ENCODE results near the gene PRDX6. TPM values are rescaled to one million over a fixed set of nuclear protein-coding genes. Genes with fewer than 3 reads are reported as not detected.

Gene PRDX6
- polyA plus RNA-seq (2011; rRNA removed) (885 and 1,282 TPM in 2 replicates), polyA minus RNA-seq (2011; rRNA and poly(A)+ RNA removed) (887 and 1,459 TPM in 2 replicates)

- no peak for DNase-seq (ENCODE audit: low read depth)
- H3K27me3 ChIP-seq (ENCODE audit: control insufficient read depth, insufficient read depth, low read length): no peaks in the 10 kb centered on the region
- peaks cover 8% of the 10 kb centered on the region for H3K36me3 ChIP-seq (ENCODE audit: control insufficient read depth, insufficient read depth, low read length)
- ChIA-PET CTCF (interaction anchor here (0.6 to 2.4 kb wide), 6 partner anchors 46 to 537 kb away, joined by 3 to 12 read pairs (median 4); no protein-coding TSS in a partner anchor), POLR2A (interaction anchor here (0.5 to 0.7 kb wide), 2 partner anchors 38 to 367 kb away, joined by 3 read pairs; no protein-coding TSS in a partner anchor)
- no peak for TF ChIP-seq CTCF (IDR thresholded peaks at IDR 0.05; ENCODE audit: insufficient read depth, low read depth, low read length)
- peak within 1 kb of the TSS; percentile 82 for H3K4me3 ChIP-seq (ENCODE audit: low read depth, low read length)
Observed at GRCh38 chr1:173477286-173478093, at the start of gene PRDX6. TSS of gene PRDX6 (plus strand) at chr1:173477335. CDS start at chr1:173477398, 63 bp downstream.

GRCh38 chr1:173429471-173430402 lies 47.4 kb upstream of the PRDX6 start:
- POLR2A ChIA-PET: interaction anchor here (0.6 kb wide), 1 partner anchor 73 kb away, joined by 3 read pairs; no protein-coding TSS in a partner anchor
- no peak overlapping the region for H3K4me3 ChIP-seq (ENCODE audit: low read depth, low read length)
- TF ChIP-seq CTCF (IDR thresholded peaks at IDR 0.05; ENCODE audit: insufficient read depth, low read depth, low read length): peak; percentile 69
- H3K36me3 ChIP-seq (ENCODE audit: control insufficient read depth, insufficient read depth, low read length): no peaks in the 10 kb centered on the region
- CTCF ChIA-PET: interaction anchor here (0.6 to 3.4 kb wide), 24 partner anchors 9 to 687 kb away, joined by 3 to 13 read pairs (median 4); partner anchors contain the start of genes CENPL, DARS2, KLHL20 and PRDX6
- no peaks in the 10 kb centered on the region for H3K27me3 ChIP-seq (ENCODE audit: control insufficient read depth, insufficient read depth, low read length)
- peak; percentile 80 for DNase-seq (ENCODE audit: low read depth)

GRCh38 chr1:173430677-173431303 lies 46.3 kb upstream of the PRDX6 start:
- CTCF ChIA-PET: interaction anchor here (1.1 to 3.4 kb wide), 11 partner anchors 9 to 687 kb away, joined by 3 to 13 read pairs (median 5); partner anchors contain the start of genes CENPL and PRDX6
- no peak for DNase-seq (ENCODE audit: low read depth)
- H3K27me3 ChIP-seq (ENCODE audit: control insufficient read depth, insufficient read depth, low read length): no peaks in the 10 kb centered on the region
- POLR2A ChIA-PET: no interaction called here
- H3K36me3 ChIP-seq (ENCODE audit: control insufficient read depth, insufficient read depth, low read length): no peaks in the 10 kb centered on the region
- no peak for TF ChIP-seq CTCF (IDR thresholded peaks at IDR 0.05; ENCODE audit: insufficient read depth, low read depth, low read length)
- H3K4me3 ChIP-seq (ENCODE audit: low read depth, low read length): no peak overlapping the region

GRCh38 chr1:173431304-173432045 lies 45.7 kb upstream of the PRDX6 start:
- DNase-seq (ENCODE audit: low read depth): peak; percentile 27
- Histone ChIP-seq H3K36me3 (ENCODE audit: control insufficient read depth, insufficient read depth, low read length) (no peaks in the 10 kb centered on the region), H3K27me3 (ENCODE audit: control insufficient read depth, insufficient read depth, low read length) (no peaks in the 10 kb centered on the region), H3K4me3 (ENCODE audit: low read depth, low read length) (no peak overlapping the region)
- ChIA-PET CTCF (interaction anchor here (0.7 to 3.4 kb wide), 11 partner anchors 8 to 687 kb away, joined by 3 to 13 read pairs (median 4); partner anchors contain the start of gene PRDX6), POLR2A (no interaction called here)
- TF ChIP-seq CTCF (IDR thresholded peaks at IDR 0.05; ENCODE audit: insufficient read depth, low read depth, low read length): peak; percentile 90

All from BJ (cell line).